H1 (cell line): ENCODE measurements around the gene TNS4. TPM values are rescaled to one million over a fixed set of nuclear protein-coding genes. Genes with fewer than 3 reads are reported as not detected.

Experiments used
- CTCF ChIA-PET: fragments of 300-600 bp; sonication (Branson Sonifier 250); formaldehyde crosslinking; loops from one replicate; lab custom pipeline; 2021; ENCODE audit not compliant: partially characterized antibody; lab: Charles Lee
- POLR2A ChIA-PET: fragments of 300-600 bp; sonication (Branson Sonifier 250); formaldehyde crosslinking; loops from one replicate; lab custom pipeline; 2021; ENCODE audit warnings: inconsistent platforms; ENCODE audit not compliant: partially characterized antibody; lab: Charles Lee
- DNase-seq, 2 experiments: peaks; one replicate each; pipeline versions ENCODE4 v3.0.0 to v3.0.0-alpha.2; 2010 to 2022; ENCODE audit warnings: low spot score in 2 of 2, low read depth in 1 of 2, mixed read lengths in 1 of 2
- FAIRE-seq: peaks from 2 replicates; lab custom pipeline; 2011; peaks lifted over from hg19 to GRCh38; lab: Jason Lieb, UNC
- H2AFZ ChIP-seq: 2 replicates; pipeline ENCODE4 v1.8.1; 2012; ENCODE audit warnings: low read length, inconsistent platforms
- H2AK5ac ChIP-seq: 2 replicates; pipeline ENCODE4 v1.6.1; 2013; ENCODE audit warnings: low read depth, low read length
- H2BK120ac ChIP-seq: replicated peaks from 2 replicates; pipeline ENCODE3; 2013; ENCODE audit warnings: low read depth, low read length, inconsistent platforms
- H2BK12ac ChIP-seq: 2 replicates; pipeline ENCODE4 v1.6.1; 2013; ENCODE audit warnings: low read depth, low read length
- H2BK15ac ChIP-seq: 2 replicates; pipeline ENCODE4 v1.6.1; 2013; ENCODE audit warnings: low read length
- H2BK20ac ChIP-seq: 2 replicates; pipeline ENCODE4 v1.6.1; 2013; ENCODE audit warnings: low read length
- H2BK5ac ChIP-seq: 2 replicates; pipeline ENCODE4 v1.6.1; 2013; ENCODE audit warnings: low read depth, low read length
- H3K14ac ChIP-seq: 2 replicates; pipeline ENCODE4 v1.6.1; 2013; ENCODE audit warnings: inconsistent platforms; ENCODE audit not compliant: insufficient read length
- H3K18ac ChIP-seq: 2 replicates; pipeline ENCODE4 v1.6.1; 2013; ENCODE audit warnings: low read length; ENCODE audit errors: extremely low read depth
- H3K23ac ChIP-seq: 2 replicates; pipeline ENCODE4 v1.6.1; 2013; ENCODE audit warnings: inconsistent platforms; ENCODE audit not compliant: insufficient read length
- H3K23me2 ChIP-seq: 2 replicates; pipeline ENCODE4 v1.6.1; 2013; ENCODE audit warnings: low read depth, low read length
- H3K27ac ChIP-seq: 2 replicates; pipeline ENCODE4 v1.6.1; 2011; ENCODE audit warnings: low read depth, low read length, inconsistent platforms
- H3K27me3 ChIP-seq, 4 experiments: replicated peaks in 1 of 4; 1 replicate in 1 of 4; 2 replicates in 3 of 4; pipeline versions ENCODE4 v1.6.1 to v1.8.1; 2011 to 2013; ENCODE audit warnings: low read length in 3 of 4, mild to moderate bottlenecking in 3 of 4, inconsistent platforms in 2 of 4, mixed read lengths in 2 of 4, moderate library complexity in 1 of 4; ENCODE audit not compliant: control insufficient read depth in 3 of 4, insufficient read depth in 3 of 4; ENCODE audit errors: extremely low read depth in 1 of 4
- H3K36me3 ChIP-seq, 4 experiments: 2 replicates each; pipeline versions ENCODE4 v1.6.1 to v1.8.1; 2011 to 2013; ENCODE audit warnings: mild to moderate bottlenecking in 4 of 4, low read length in 3 of 4, moderate library complexity in 2 of 4, control low read depth in 1 of 4, inconsistent platforms in 1 of 4; ENCODE audit not compliant: insufficient read depth in 4 of 4, control insufficient read depth in 2 of 4
- H3K4ac ChIP-seq: replicated peaks from 2 replicates; pipeline ENCODE3; 2013; ENCODE audit warnings: low read length, low read depth, mixed read lengths, inconsistent platforms; ENCODE audit not compliant: insufficient read length
- H3K4me1 ChIP-seq, 4 experiments: replicated peaks in 1 of 4; 1 replicate in 1 of 4; 2 replicates in 3 of 4; pipeline versions ENCODE4 v1.6.1 to v1.8.1; 2011 to 2013; ENCODE audit warnings: low read length in 3 of 4, inconsistent platforms in 2 of 4, mixed read lengths in 1 of 4; ENCODE audit not compliant: insufficient read depth in 4 of 4, control insufficient read depth in 3 of 4
- H3K4me2 ChIP-seq, 2 experiments: 2 replicates each; pipeline versions ENCODE4 v1.6.1 to v1.8.1; 2011 to 2013; ENCODE audit warnings: low read depth in 2 of 2, low read length in 2 of 2, control low read depth in 1 of 2, inconsistent platforms in 1 of 2, mild to moderate bottlenecking in 1 of 2; ENCODE audit not compliant: insufficient read depth in 1 of 2
- H3K4me3 ChIP-seq, 4 experiments: fragments of 200-600, 300-600 bp in 1 of 4; sonication (generic), shearing (Covaris generic), sonication (Bioruptor Twin) in 1 of 4; 2 replicates each; pipeline versions ENCODE4 v1.5.1 to v1.8.1; 2011 to 2016; ENCODE audit warnings: low read length in 4 of 4, low read depth in 3 of 4, control low read depth in 2 of 4, inconsistent platforms in 2 of 4, mild to moderate bottlenecking in 2 of 4, mixed read lengths in 1 of 4, moderate library complexity in 1 of 4; ENCODE audit not compliant: insufficient read depth in 2 of 4; ENCODE audit errors: extremely low read depth in 1 of 4
- H3K56ac ChIP-seq: replicated peaks from 2 replicates; pipeline ENCODE3; 2013; ENCODE audit warnings: low read depth, mild to moderate bottlenecking, mixed read lengths, low read length, inconsistent platforms; ENCODE audit not compliant: insufficient read length
- H3K79me1 ChIP-seq: 2 replicates; pipeline ENCODE4 v1.6.1; 2013; ENCODE audit warnings: low read depth, low read length, control low read depth
- H3K79me2 ChIP-seq, 2 experiments: 2 replicates each; pipeline versions ENCODE4 v1.6.1 to v1.8.1; 2012 to 2013; ENCODE audit warnings: low read length in 2 of 2, mild to moderate bottlenecking in 2 of 2, inconsistent platforms in 1 of 2; ENCODE audit not compliant: insufficient read depth in 2 of 2, control insufficient read depth in 1 of 2
- H3K9ac ChIP-seq, 4 experiments: replicated peaks in 1 of 4; 1 replicate in 1 of 4; 2 replicates in 3 of 4; pipeline versions ENCODE4 v1.6.1 to v1.8.1; 2011 to 2013; ENCODE audit warnings: low read depth in 3 of 4, low read length in 3 of 4, control low read depth in 2 of 4, mild to moderate bottlenecking in 2 of 4, moderate library complexity in 2 of 4, inconsistent platforms in 1 of 4; ENCODE audit errors: extremely low read depth in 1 of 4
- H3K9me3 ChIP-seq, 2 experiments: 2 replicates each; pipeline versions ENCODE4 v1.6.1 to v1.8.1; 2012 to 2013; ENCODE audit warnings: mild to moderate bottlenecking in 2 of 2, moderate library complexity in 2 of 2, control low read depth in 1 of 2, inconsistent platforms in 1 of 2, low read depth in 1 of 2, low read length in 1 of 2, mixed read lengths in 1 of 2; ENCODE audit not compliant: insufficient read depth in 2 of 2
- H4K20me1 ChIP-seq, 2 experiments: replicated peaks in 1 of 2; 2 replicates each; pipeline versions ENCODE3 to v1.8.1; 2011 to 2013; ENCODE audit warnings: inconsistent platforms in 2 of 2, low read length in 2 of 2, mild to moderate bottlenecking in 1 of 2; ENCODE audit not compliant: insufficient read depth in 2 of 2, control insufficient read depth in 1 of 2
- H4K5ac ChIP-seq: 2 replicates; pipeline ENCODE4 v1.6.1; 2013; ENCODE audit warnings: low read length, low read depth, mixed read lengths, inconsistent platforms; ENCODE audit not compliant: insufficient read length
- H4K8ac ChIP-seq: 2 replicates; pipeline ENCODE4 v1.8.0; 2013; ENCODE audit warnings: mild to moderate bottlenecking, moderate library complexity, low read length, inconsistent platforms; ENCODE audit not compliant: insufficient read depth; ENCODE audit errors: extremely low read depth
- H4K91ac ChIP-seq: replicated peaks from 2 replicates; pipeline ENCODE3; 2013; ENCODE audit warnings: low read length, mixed read lengths, inconsistent platforms; ENCODE audit not compliant: insufficient read length
- EP300 ChIP-seq, 2 experiments: IDR thresholded peaks; 1 replicate in 1 of 2; 2 replicates in 1 of 2; pipeline ENCODE4 v1.6.1; 2011 to 2012; ENCODE audit warnings: low read depth in 2 of 2, low read length in 2 of 2, mild to moderate bottlenecking in 2 of 2, borderline replicate concordance in 1 of 2, inconsistent platforms in 1 of 2, moderate library complexity in 1 of 2
- GABPA ChIP-seq: IDR thresholded peaks from 2 replicates; pipeline ENCODE4 v1.6.1; 2011; ENCODE audit warnings: mild to moderate bottlenecking, low read length, moderate library complexity, borderline replicate concordance; ENCODE audit not compliant: insufficient read depth
- KDM1A ChIP-seq: fragments of 200-600, 300-600 bp; sonication (generic); IDR thresholded peaks from 2 replicates; pipeline ENCODE4 v1.7.1; 2016; ENCODE audit warnings: mild to moderate bottlenecking, low read length, borderline replicate concordance
- KDM4A ChIP-seq: IDR thresholded peaks from one replicate; pipeline ENCODE4 v1.7.1; 2012; ENCODE audit warnings: low read depth, mild to moderate bottlenecking, moderate library complexity, low read length, inconsistent platforms; ENCODE audit not compliant: severe bottlenecking
- MAFK ChIP-seq: IDR thresholded peaks from 2 replicates; pipeline ENCODE4 v1.6.1; 2012; ENCODE audit warnings: low read depth, mild to moderate bottlenecking, improper control_type of control experiment, low read length
- POU5F1 ChIP-seq: IDR thresholded peaks from 2 replicates; pipeline ENCODE4 v1.6.1; 2011; ENCODE audit warnings: low read depth, mild to moderate bottlenecking, low read length, moderate library complexity
- RFX5 ChIP-seq: IDR thresholded peaks from 2 replicates; pipeline ENCODE4 v1.6.1; 2011; ENCODE audit warnings: low read depth, low read length, improper control_type of control experiment, borderline replicate concordance
- SAP30 ChIP-seq: fragments of 300-600 bp; sonication (generic); IDR thresholded peaks from 2 replicates; pipeline ENCODE4 v1.7.1; 2012; ENCODE audit warnings: low read length, moderate library complexity, mild to moderate bottlenecking, inconsistent platforms; ENCODE audit not compliant: insufficient read depth, insufficient replicate concordance
- WGBS, 2 experiments: shearing (Covaris generic) in 1 of 2; methylation state at CpG; one replicate each; pipeline versions ENCODE4 v1.1.6 to v1.1.7; 2013 to 2015; ENCODE audit warnings: low lambda C conversion rate in 2 of 2, mixed read lengths in 2 of 2, inconsistent platforms in 1 of 2, low coverage in 1 of 2, missing lambda C conversion rate in 1 of 2; ENCODE audit not compliant: insufficient replicate concordance in 2 of 2, insufficient coverage in 1 of 2, insufficient read length in 1 of 2; ENCODE audit errors: extremely low coverage in 1 of 2, missing lambda C conversion rate in 1 of 2; 5-methylcytosine and 5-hydroxymethylcytosine counted together
- polyA plus RNA-seq, 7 experiments: library from polyadenylated mRNA; depleted of rRNA in 3 of 7; stranded (reverse) in 5 of 7; unstranded in 2 of 7; fragments of >200 nt in 5 of 7; fragments of 200-250 nt in 2 of 7; gene quantifications; 1 replicate in 5 of 7; 2 replicates in 1 of 7; 4 replicates in 1 of 7; pipeline versions ENCODE4 v1.2.1 to v1.2.3, GENCODE V29; 2011 to 2013; ENCODE audit warnings: missing spikeins in 2 of 7, mixed read lengths in 2 of 7
- total RNA-seq: library from RNA; stranded (reverse); fragmentation: NEBNext Ultra II Directional; extraction: Animal tissue kit (Norgen Biotek cat#: 25700); gene quantifications from 2 replicates; pipeline ENCODE4 v1.2.1, GENCODE V29; 2021

The TNS4 gene
- total and polyA plus RNA-seq, 2 of the 8 experiments (the other 6 are each of a cell fraction or from before 2014, with no cell fraction given): 0.20 to 0.21 TPM

GRCh38 chr17:40519089-40519775 lies 17.8 kb upstream of the TNS4 start:
- Histone ChIP-seq H4K8ac (no peak overlapping the region; the same call in 1 of the 2 replicates), H2BK20ac (no peak overlapping the region), H2AFZ (no peak overlapping the region), H3K23me2 (no peaks in the 10 kb centered on the region; the same call in 1 of the 2 replicates), H3K4me1 (peaks cover 0 to 10% (median 2%) of the 10 kb centered on the region in 4 experiments; a peak in 5 of 7 replicates), H3K9me3 (no peaks in the 10 kb centered on the region), H2BK120ac (no peak overlapping the region), H2AK5ac (no peak overlapping the region), H3K4me2 (no peak overlapping the region), H3K79me1 (no peaks in the 10 kb centered on the region), H3K23ac (no peak overlapping the region), H4K20me1 (no peaks in the 10 kb centered on the region), H3K14ac (no peak overlapping the region), H3K4me3 (no peak overlapping the region), H3K4ac (no peak overlapping the region), H3K56ac (no peak overlapping the region), H3K36me3 (no peaks in the 10 kb centered on the region), H3K9ac (no peak overlapping the region), H3K27me3 (no peaks in the 10 kb centered on the region), H2BK5ac (no peak overlapping the region), H2BK15ac (peak overlapping the region; percentile 29; the same call in 1 of the 2 replicates), H2BK12ac (no peak overlapping the region), H3K27ac (no peak overlapping the region), H4K5ac (no peak overlapping the region), H4K91ac (peak overlapping the region; percentile 25), H3K18ac (no peak overlapping the region), H3K79me2 (no peaks in the 10 kb centered on the region)
- 95% methylated on average over 5 of the region's 5 CpGs; no CpG with 5 or more reads in 1 of the 2 experiments for WGBS, 2 experiments
- CTCF ChIA-PET: interaction anchor here (0.6 to 3.3 kb wide), 10 partner anchors 13 to 101 kb away, joined by 3 to 13 read pairs (median 4); partner anchors contain the start of gene TOP2A
- POLR2A ChIA-PET: interaction anchor here (0.6 to 1.3 kb wide), 3 partner anchors 28 to 110 kb away, joined by 3 to 4 read pairs (median 3); no protein-coding TSS in a partner anchor
- DNase-seq (no peak), FAIRE-seq (no peak)
- TF ChIP-seq MAFK: no peak
- no peak for TF ChIP-seq SAP30
- TF ChIP-seq RFX5: no peak
- no peak for TF ChIP-seq EP300 (IDR thresholded peaks at IDR 0.05; ENCODE audit: borderline replicate concordance in 1 of 2, low read depth in 2 of 2, low read length in 2 of 2)
- no peak for TF ChIP-seq KDM4A
- TF ChIP-seq KDM1A: no peak
- TF ChIP-seq GABPA: no peak
- TF ChIP-seq POU5F1: no peak
